HepG2 (cell line): ENCODE results near the gene CEP120. TPM values are rescaled to one million over a fixed set of nuclear protein-coding genes. Genes with fewer than 3 reads are reported as not detected.

Source experiments
- DNMT3B ChIP-seq: conservative IDR thresholded peaks from 2 replicates; pipeline ENCODE4 v1.6.1; 2016; ENCODE audit warnings: missing biosample characterization, control low read depth
- KDM5B ChIP-seq: sonication (generic); formaldehyde crosslinking; IDR thresholded peaks from 2 replicates; pipeline ENCODE4 v1.4.0; 2020; ENCODE audit warnings: missing genetic modification reagents, mild to moderate bottlenecking, borderline replicate concordance
- MAZ ChIP-seq, 2 experiments: sonication (generic) in 1 of 2; formaldehyde crosslinking in 1 of 2; IDR thresholded peaks; 2 replicates each; pipeline versions ENCODE4 v1.5.0 to v1.6.1; 2012 to 2020; ENCODE audit warnings: low read depth in 2 of 2, mild to moderate bottlenecking in 2 of 2, borderline replicate concordance in 1 of 2, improper control_type of control experiment in 1 of 2, low read length in 1 of 2, missing genetic modification reagents in 1 of 2, moderate library complexity in 1 of 2
- PCBP1 ChIP-seq: fragments of 200-400 bp; formaldehyde crosslinking; IDR thresholded peaks from 2 replicates; pipeline ENCODE4 v1.6.1; 2017; ENCODE audit warnings: mild to moderate bottlenecking, low read depth, low read length, borderline replicate concordance
- SP1 ChIP-seq, 2 experiments: fragments of 450-650 bp in 1 of 2; sonication (generic) in 1 of 2; formaldehyde crosslinking in 1 of 2; IDR thresholded peaks; 2 replicates each; pipeline versions ENCODE4 v1.4.0 to v1.6.1; 2016 to 2020; ENCODE audit warnings: missing genetic modification reagents in 1 of 2
- TAF15 ChIP-seq: fragments of 200-400 bp; formaldehyde crosslinking; IDR thresholded peaks from one replicate; pipeline ENCODE4 v1.6.1; 2018; ENCODE audit warnings: mild to moderate bottlenecking, low read depth, low read length; ENCODE audit not compliant: poor library complexity, severe bottlenecking
- ZNF10 ChIP-seq: sonication (generic); formaldehyde crosslinking; IDR thresholded peaks from 2 replicates; pipeline ENCODE4 v1.4.0; 2020; ENCODE audit warnings: mild to moderate bottlenecking, low read depth, missing genetic modification reagents, borderline replicate concordance
- ZNF282 ChIP-seq: fragments of 450-650 bp; IDR thresholded peaks from 2 replicates; pipeline ENCODE4 v1.6.1; 2018; ENCODE audit not compliant: partially characterized antibody
- ZNF382 ChIP-seq: sonication (generic); formaldehyde crosslinking; IDR thresholded peaks from 2 replicates; pipeline ENCODE4 v1.5.0; 2020; ENCODE audit warnings: missing genetic modification reagents, mild to moderate bottlenecking, borderline replicate concordance
- ZNF431 ChIP-seq: sonication (generic); formaldehyde crosslinking; IDR thresholded peaks from 2 replicates; pipeline ENCODE4 v1.9.0; 2022; ENCODE audit warnings: missing genetic modification reagents, low read depth, mild to moderate bottlenecking, borderline replicate concordance
- ZNF484 ChIP-seq: sonication (generic); formaldehyde crosslinking; IDR thresholded peaks from 2 replicates; pipeline ENCODE4 v1.5.1; 2020; ENCODE audit warnings: mild to moderate bottlenecking, low read depth, missing genetic modification reagents, borderline replicate concordance
- ZNF614 ChIP-seq: IDR thresholded peaks from 2 replicates; pipeline ENCODE4 v1.6.1; 2018; ENCODE audit warnings: missing biosample characterization, missing genetic modification reagents, inconsistent platforms, borderline replicate concordance
- ZNF841 ChIP-seq: sonication (generic); formaldehyde crosslinking; IDR thresholded peaks from 2 replicates; pipeline ENCODE4 v1.8.1; 2023; ENCODE audit warnings: missing genetic modification reagents, borderline replicate concordance
- ZNF891 ChIP-seq: sonication (generic); formaldehyde crosslinking; IDR thresholded peaks from 2 replicates; pipeline ENCODE4 v1.5.0; 2020; ENCODE audit warnings: mild to moderate bottlenecking, missing genetic modification reagents
- polyA plus RNA-seq, 8 experiments: library from polyadenylated mRNA; depleted of rRNA in 3 of 8; stranded (reverse) in 7 of 8; unstranded in 1 of 8; fragments of >200 nt; fragmentation: Illumina TruSeq in 4 of 8; extraction: Trizol in 4 of 8; gene quantifications; 2 replicates each; pipeline versions ENCODE4 v1.2.1 to v1.2.3, GENCODE V29; 2011 to 2016; ENCODE audit warnings: low read depth in 4 of 8, missing spikeins in 1 of 8, mixed read lengths in 1 of 8; ENCODE audit not compliant: insufficient read depth in 1 of 8
- total RNA-seq, 5 experiments: library from RNA; depleted of rRNA; stranded (reverse); fragments of >200 nt; fragmentation: Illumina TruSeq; extraction: Trizol; gene quantifications; 2 replicates each; pipeline ENCODE4 v1.2.3, GENCODE V29; 2016; ENCODE audit warnings: low read depth in 1 of 5
- TF ChIP-seq, protein P1 (sequence below): IDR thresholded peaks from 2 replicates; pipeline ENCODE4 v1.6.1; 2016; ENCODE audit warnings: mild to moderate bottlenecking, missing biosample characterization, missing genetic modification reagents
- TF ChIP-seq, protein P2 (sequence below): sonication (generic); formaldehyde crosslinking; IDR thresholded peaks from 2 replicates; pipeline ENCODE4 v1.4.0; 2020; ENCODE audit warnings: mild to moderate bottlenecking, missing genetic modification reagents
- TF ChIP-seq, protein P3 (sequence below), 2 experiments: sonication (generic) in 1 of 2; formaldehyde crosslinking in 1 of 2; IDR thresholded peaks; 2 replicates each; pipeline versions ENCODE4 v1.5.1 to v1.6.1; 2011 to 2020; ENCODE audit warnings: borderline replicate concordance in 1 of 2, low read depth in 1 of 2, low read length in 1 of 2, mild to moderate bottlenecking in 1 of 2, missing genetic modification reagents in 1 of 2, moderate library complexity in 1 of 2
- TF ChIP-seq, protein P4 (sequence below): sonication (generic); formaldehyde crosslinking; IDR thresholded peaks from 2 replicates; pipeline ENCODE4 v1.5.1; 2020; ENCODE audit warnings: missing genetic modification reagents, mild to moderate bottlenecking, borderline replicate concordance
- TF ChIP-seq, protein P5 (sequence below): sonication (generic); formaldehyde crosslinking; IDR thresholded peaks from 2 replicates; pipeline ENCODE4 v1.8.1; 2023; ENCODE audit warnings: mild to moderate bottlenecking, missing genetic modification reagents

Gene CEP120
- total and polyA plus RNA-seq, 2 of the 13 experiments (the other 11 are each of a cell fraction or from before 2014, with no cell fraction given), result 8.0 to 14.7 TPM

DNA sequence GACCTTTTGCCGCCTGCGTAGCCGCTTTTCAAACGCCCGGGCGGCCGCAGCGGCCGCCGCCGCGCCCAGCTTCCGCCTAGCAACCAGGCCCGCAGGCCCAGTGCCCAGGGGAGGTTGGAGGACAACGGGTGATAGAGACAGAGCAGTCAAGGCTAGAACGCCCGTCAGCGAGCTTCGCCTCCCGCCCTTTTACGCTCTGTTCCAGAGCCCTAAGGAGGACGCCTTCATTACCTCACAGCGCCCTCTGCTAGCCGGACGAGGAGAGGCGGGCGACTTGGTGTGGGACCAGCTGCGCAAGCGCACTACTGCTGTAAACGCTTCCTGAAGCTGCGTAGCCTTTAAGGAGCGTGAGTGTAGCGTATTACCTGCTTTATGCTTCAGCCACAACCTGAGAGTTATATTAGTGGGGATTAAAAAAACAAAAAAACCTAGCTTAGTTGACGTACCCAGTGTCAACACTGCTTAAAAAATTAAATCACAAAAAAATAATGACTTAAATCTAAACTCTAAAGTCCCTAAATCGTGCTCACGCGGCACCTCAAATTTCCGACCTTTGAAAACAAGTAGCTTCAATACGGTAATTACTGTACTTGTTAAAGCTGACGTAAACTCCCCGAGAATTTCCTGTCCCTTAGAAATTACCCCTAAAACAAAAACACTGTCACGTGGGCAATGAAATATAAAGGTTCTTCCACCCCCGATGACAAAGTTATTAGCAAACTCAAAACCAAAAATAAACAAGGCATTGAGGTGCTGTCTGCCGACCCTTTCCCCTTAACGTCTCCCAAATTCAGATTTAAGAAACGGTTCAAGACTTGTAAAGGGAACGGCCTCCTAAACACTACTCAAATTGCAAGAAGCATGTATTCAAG, at the start of gene CEP120 (continued):
- TF ChIP-seq ZNF891 (CRISPR knock-in tag) (0 out of 2 replicates have a peak, but pooled peaks have one; percentile 3), ZNF431 (no peak), SP1 (IDR thresholded peaks at IDR 0.05) (no peak), SP1 (CRISPR knock-in tag; IDR thresholded peaks at IDR 0.05) (peak; percentile 67; the same call in 1 of the 2 replicates), ZNF841 (no peak), ZNF484 (CRISPR knock-in tag) (no peak), ZNF382 (CRISPR knock-in tag) (no peak), MAZ (IDR thresholded peaks at IDR 0.05; ENCODE audit: borderline replicate concordance, low read depth, low read length) (peak; percentile 58; the same call in 1 of the 2 replicates), MAZ (CRISPR knock-in tag; IDR thresholded peaks at IDR 0.05; ENCODE audit: low read depth) (peak; percentile 91), DNMT3B (peak; percentile 72; the same call in 1 of the 2 replicates), ZNF614 (CRISPR knock-in tag) (peak; percentile 92; the same call in 1 of the 2 replicates), ZNF282 (no peak), TAF15 (no peak), PCBP1 (no peak), ZNF10 (CRISPR knock-in tag) (no peak), KDM5B (CRISPR knock-in tag) (peak; percentile 82; the same call in 1 of the 2 replicates)
- TF ChIP-seq, protein P1, sequence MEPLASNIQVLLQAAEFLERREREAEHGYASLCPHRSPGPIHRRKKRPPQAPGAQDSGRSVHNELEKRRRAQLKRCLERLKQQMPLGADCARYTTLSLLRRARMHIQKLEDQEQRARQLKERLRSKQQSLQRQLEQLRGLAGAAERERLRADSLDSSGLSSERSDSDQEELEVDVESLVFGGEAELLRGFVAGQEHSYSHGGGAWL (CRISPR knock-in tag), result peak; percentile 82
- TF ChIP-seq, protein P2, sequence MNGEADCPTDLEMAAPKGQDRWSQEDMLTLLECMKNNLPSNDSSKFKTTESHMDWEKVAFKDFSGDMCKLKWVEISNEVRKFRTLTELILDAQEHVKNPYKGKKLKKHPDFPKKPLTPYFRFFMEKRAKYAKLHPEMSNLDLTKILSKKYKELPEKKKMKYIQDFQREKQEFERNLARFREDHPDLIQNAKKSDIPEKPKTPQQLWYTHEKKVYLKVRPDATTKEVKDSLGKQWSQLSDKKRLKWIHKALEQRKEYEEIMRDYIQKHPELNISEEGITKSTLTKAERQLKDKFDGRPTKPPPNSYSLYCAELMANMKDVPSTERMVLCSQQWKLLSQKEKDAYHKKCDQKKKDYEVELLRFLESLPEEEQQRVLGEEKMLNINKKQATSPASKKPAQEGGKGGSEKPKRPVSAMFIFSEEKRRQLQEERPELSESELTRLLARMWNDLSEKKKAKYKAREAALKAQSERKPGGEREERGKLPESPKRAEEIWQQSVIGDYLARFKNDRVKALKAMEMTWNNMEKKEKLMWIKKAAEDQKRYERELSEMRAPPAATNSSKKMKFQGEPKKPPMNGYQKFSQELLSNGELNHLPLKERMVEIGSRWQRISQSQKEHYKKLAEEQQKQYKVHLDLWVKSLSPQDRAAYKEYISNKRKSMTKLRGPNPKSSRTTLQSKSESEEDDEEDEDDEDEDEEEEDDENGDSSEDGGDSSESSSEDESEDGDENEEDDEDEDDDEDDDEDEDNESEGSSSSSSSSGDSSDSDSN (CRISPR knock-in tag), result peak; percentile 91
- TF ChIP-seq, protein P3, sequence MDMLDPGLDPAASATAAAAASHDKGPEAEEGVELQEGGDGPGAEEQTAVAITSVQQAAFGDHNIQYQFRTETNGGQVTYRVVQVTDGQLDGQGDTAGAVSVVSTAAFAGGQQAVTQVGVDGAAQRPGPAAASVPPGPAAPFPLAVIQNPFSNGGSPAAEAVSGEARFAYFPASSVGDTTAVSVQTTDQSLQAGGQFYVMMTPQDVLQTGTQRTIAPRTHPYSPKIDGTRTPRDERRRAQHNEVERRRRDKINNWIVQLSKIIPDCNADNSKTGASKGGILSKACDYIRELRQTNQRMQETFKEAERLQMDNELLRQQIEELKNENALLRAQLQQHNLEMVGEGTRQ (IDR thresholded peaks at IDR 0.05; ENCODE audit: low read depth, low read length), result peak; percentile 35; the same call in 1 of the 2 replicates
- TF ChIP-seq, protein P3 (CRISPR knock-in tag; IDR thresholded peaks at IDR 0.05; ENCODE audit: borderline replicate concordance), result peak; percentile 73
- TF ChIP-seq, protein P4, sequence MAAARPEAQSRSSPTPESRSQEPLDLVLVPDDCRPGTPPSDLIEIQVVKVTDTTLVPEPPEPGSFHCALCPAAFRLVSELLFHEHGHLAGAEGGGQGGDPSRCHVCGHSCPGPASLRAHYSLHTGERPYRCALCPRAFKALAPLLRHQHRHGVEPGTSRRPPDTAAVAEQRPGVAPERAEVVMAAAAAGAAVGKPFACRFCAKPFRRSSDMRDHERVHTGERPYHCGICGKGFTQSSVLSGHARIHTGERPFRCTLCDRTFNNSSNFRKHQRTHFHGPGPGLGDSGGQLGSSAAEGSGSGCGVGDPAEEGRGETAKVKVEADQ (CRISPR knock-in tag), result peak; percentile 89
- TF ChIP-seq, protein P5, sequence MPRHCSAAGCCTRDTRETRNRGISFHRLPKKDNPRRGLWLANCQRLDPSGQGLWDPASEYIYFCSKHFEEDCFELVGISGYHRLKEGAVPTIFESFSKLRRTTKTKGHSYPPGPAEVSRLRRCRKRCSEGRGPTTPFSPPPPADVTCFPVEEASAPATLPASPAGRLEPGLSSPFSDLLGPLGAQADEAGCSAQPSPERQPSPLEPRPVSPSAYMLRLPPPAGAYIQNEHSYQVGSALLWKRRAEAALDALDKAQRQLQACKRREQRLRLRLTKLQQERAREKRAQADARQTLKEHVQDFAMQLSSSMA, result no peak
